HepG2 (cell line): ENCODE results near the gene SRSF4. TPM values are rescaled to one million over a fixed set of nuclear protein-coding genes. Genes with fewer than 3 reads are reported as not detected.
A peak's percentile ranks its signal among the peaks of the same experiment; 100 is the strongest.

Experiments
- ATAC-seq: fragments of 200-7000 bp; cut with Tn5 transposase; 3 replicates; pipeline ENCODE4 v1.9.1; 2020; ENCODE audit warnings: mild to moderate bottlenecking, moderate library complexity
- BruUV-seq: library from RNA; stranded (reverse); fragments of 400-500 nt; replicated peaks from 2 replicates; lab custom pipeline; 2021; lab: Mats Ljungman, UMichigan
- CTCF ChIA-PET: fragments of 300-600 bp; formaldehyde crosslinking; extraction: SDS; loops from one replicate; lab custom pipeline; 2021; ENCODE audit warnings: low total read pairs, inconsistent platforms, low intra/inter-chr PET ratio; lab: Yijun Ruan, JAX
- POLR2A ChIA-PET: fragments of 350-600 bp; sonication (Branson Sonifier 250); formaldehyde crosslinking; loops from one replicate; lab custom pipeline; 2020; ENCODE audit warnings: antibody characterized with exemption, inconsistent platforms; lab: Yijun Ruan, JAX
- DNase-seq: peaks from one replicate; pipeline ENCODE4 v3.0.0-alpha.2; 2015; ENCODE audit warnings: low spot score
- FAIRE-seq: peaks from 3 replicates; lab custom pipeline; 2011; peaks lifted over from hg19 to GRCh38; lab: Jason Lieb, UNC
- H2AFZ ChIP-seq: one replicate; pipeline ENCODE4 v1.6.1; 2011; ENCODE audit warnings: low read length, inconsistent platforms
- H3K27ac ChIP-seq: fragments of 300-600 bp; 3 replicates; pipeline ENCODE4 v1.8.0; 2011; ENCODE audit warnings: mixed run types, mild to moderate bottlenecking, mixed read lengths, low read length, inconsistent platforms; ENCODE audit not compliant: insufficient read depth; ENCODE audit errors: extremely low read length
- H3K27me3 ChIP-seq, 2 experiments: fragments of 200-600 bp in 1 of 2; 2 replicates in 1 of 2; 3 replicates in 1 of 2; pipeline versions ENCODE4 v1.6.0 to v1.8.0; 2011; ENCODE audit warnings: low read length in 2 of 2, mild to moderate bottlenecking in 2 of 2, moderate library complexity in 2 of 2, inconsistent platforms in 1 of 2; ENCODE audit not compliant: insufficient read depth in 2 of 2, control insufficient read depth in 1 of 2
- H3K36me3 ChIP-seq, 2 experiments: fragments of 200-600 bp in 1 of 2; replicated peaks in 1 of 2; 2 replicates in 1 of 2; 3 replicates in 1 of 2; pipeline versions ENCODE4 v1.5.1 to v1.8.0; 2011; ENCODE audit warnings: low read length in 2 of 2, inconsistent platforms in 1 of 2; ENCODE audit not compliant: insufficient read depth in 2 of 2, control insufficient read depth in 1 of 2
- H3K4me1 ChIP-seq: 2 replicates; pipeline ENCODE4 v1.5.1; 2012; ENCODE audit warnings: low read length, inconsistent platforms; ENCODE audit not compliant: insufficient read depth
- H3K4me2 ChIP-seq: 2 replicates; pipeline ENCODE4 v1.6.0; 2011; ENCODE audit warnings: low read depth, low read length, inconsistent platforms
- H3K4me3 ChIP-seq, 3 experiments: fragments of 200-600 bp in 1 of 3; sonication (generic), shearing (Covaris generic) in 1 of 3; replicated peaks in 1 of 3; 2 replicates each; pipeline ENCODE4 v1.5.1; 2011 to 2016; ENCODE audit warnings: low read length in 3 of 3, inconsistent platforms in 2 of 3, low read depth in 2 of 3, mild to moderate bottlenecking in 2 of 3, control low read depth in 1 of 3, mixed read lengths in 1 of 3; ENCODE audit not compliant: insufficient read depth in 1 of 3
- H3K79me2 ChIP-seq: one replicate; pipeline ENCODE4 v1.6.1; 2011; ENCODE audit warnings: low read length, inconsistent platforms; ENCODE audit not compliant: insufficient read depth
- H3K9ac ChIP-seq: 2 replicates; pipeline ENCODE4 v1.6.0; 2011; ENCODE audit warnings: mild to moderate bottlenecking, low read depth, low read length, inconsistent platforms; ENCODE audit not compliant: insufficient read depth
- H3K9me3 ChIP-seq: 2 replicates; pipeline ENCODE4 v1.5.1; 2012; ENCODE audit warnings: mild to moderate bottlenecking, low read length
- H4K20me1 ChIP-seq: 2 replicates; pipeline ENCODE4 v1.6.0; 2011; ENCODE audit warnings: inconsistent platforms, mild to moderate bottlenecking, low read length, moderate library complexity; ENCODE audit not compliant: insufficient read depth
- E2F1 ChIP-seq: sonication (generic); formaldehyde crosslinking; IDR thresholded peaks from 2 replicates; pipeline ENCODE4 v1.5.0; 2020; ENCODE audit warnings: missing genetic modification reagents
- KDM4B ChIP-seq: sonication (generic); formaldehyde crosslinking; IDR thresholded peaks from 2 replicates; pipeline ENCODE4 v1.4.0; 2020; ENCODE audit warnings: missing genetic modification reagents
- RBFOX2 ChIP-seq: fragments of 200-400 bp; formaldehyde crosslinking; IDR thresholded peaks from 2 replicates; pipeline ENCODE4 v1.6.1; 2017; ENCODE audit warnings: low read depth, mild to moderate bottlenecking, low read length
- WGBS: methylation state at CpG from one replicate; pipeline ENCODE4 v1.1.6; 2017; ENCODE audit warnings: low lambda C conversion rate; 5-methylcytosine and 5-hydroxymethylcytosine counted together
- in situ Hi-C: cut with HindIII; loops from 2 replicates; pipeline ENCODE4 v1.10.0; 2017; ENCODE audit warnings: low pct_unique_long_range_greater_than_20kb; ENCODE audit not compliant: extremely low pct_ligation_motif_present
- intact Hi-C: fragments of 100-400 bp; cut with micrococcal nuclease; formaldehyde crosslinking; loops from one replicate; pipeline ENCODE4 v1.10.0; 2022; ENCODE audit not compliant: unreplicated experiment
- polyA plus RNA-seq, 8 experiments: library from polyadenylated mRNA; depleted of rRNA in 3 of 8; stranded (reverse) in 7 of 8; unstranded in 1 of 8; fragments of >200 nt; fragmentation: Illumina TruSeq in 4 of 8; extraction: Trizol in 4 of 8; gene quantifications; 2 replicates each; pipeline versions ENCODE4 v1.2.1 to v1.2.3, GENCODE V29; 2011 to 2016; ENCODE audit warnings: low read depth in 4 of 8, missing spikeins in 1 of 8, mixed read lengths in 1 of 8; ENCODE audit not compliant: insufficient read depth in 1 of 8
- total RNA-seq, 5 experiments: library from RNA; depleted of rRNA; stranded (reverse); fragments of >200 nt; fragmentation: Illumina TruSeq; extraction: Trizol; gene quantifications; 2 replicates each; pipeline ENCODE4 v1.2.3, GENCODE V29; 2016; ENCODE audit warnings: low read depth in 1 of 5

The SRSF4 gene
- total and polyA plus RNA-seq, 2 of the 13 experiments (the other 11 are each of a cell fraction or from before 2014, with no cell fraction given) = 37.7 to 50.9 TPM

DNA sequence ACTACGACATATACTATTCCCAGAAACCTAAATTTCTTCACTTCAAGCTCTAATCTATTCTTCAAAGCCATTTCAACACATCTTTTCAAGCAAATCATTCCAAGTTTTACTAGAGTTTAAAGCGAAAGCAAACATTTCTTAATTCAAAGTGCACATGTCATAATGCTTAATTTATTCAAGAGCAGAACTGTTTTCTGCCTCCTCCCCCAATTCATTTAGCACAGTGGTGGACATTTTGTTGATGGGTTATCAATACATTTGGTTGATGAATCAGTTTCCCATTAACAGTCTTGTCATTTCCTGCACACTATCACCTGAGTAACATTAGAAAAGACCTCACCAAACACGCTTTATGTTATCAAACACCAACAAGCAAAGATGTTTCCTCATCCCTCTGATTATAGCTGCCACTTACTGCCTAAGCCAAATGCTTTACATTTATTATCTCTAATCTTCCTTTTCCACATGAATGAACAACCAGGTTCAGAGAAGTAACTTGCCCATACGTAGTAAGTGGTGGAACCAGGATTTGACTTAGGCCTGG lies 2.0 kb downstream of the SRSF4 start:
- TSS peak; percentile 47 for BruUV-seq
- Histone ChIP-seq H3K27me3 (no peaks in the 10 kb centered on the region; a peak in 1 of 5 replicates), H3K27ac (peak overlapping the region; percentile 99), H4K20me1 (peaks cover 54% of the 10 kb centered on the region), H3K9me3 (no peaks in the 10 kb centered on the region), H3K4me1 (peaks cover 54% of the 10 kb centered on the region), H3K4me2 (peak overlapping the region; percentile 76), H3K4me3 (peak overlapping the region; percentile 90 to 99 (median 98)), H3K36me3 (peaks cover 0 to 16% of the 10 kb centered on the region in 2 experiments; a peak in 3 of 5 replicates), H3K9ac (peak overlapping the region; percentile 100), H3K79me2 (peaks cover 64% of the 10 kb centered on the region), H2AFZ (no peak overlapping the region)
- ChIA-PET CTCF (no interaction called here), POLR2A (interaction anchor here (0.9 to 2.6 kb wide), 3 partner anchors 8 to 55 kb away, joined by 3 to 11 read pairs (median 7); no protein-coding TSS in a partner anchor)
- in situ Hi-C loops (no loop called here), intact Hi-C loops (loop anchor here (5.0 to 10.0 kb wide), 2 partner anchors 292 to 535 kb away; partner anchors contain the start of genes RNU11 and TAF12)
- FAIRE-seq (no peak), DNase-seq (peak; percentile 15), ATAC-seq (no peak)
- WGBS = 28% methylated on average over 4 of the region's 4 CpGs
- TF ChIP-seq KDM4B (no peak), RBFOX2 (peak; percentile 49; the same call in 1 of the 2 replicates)

DNA sequence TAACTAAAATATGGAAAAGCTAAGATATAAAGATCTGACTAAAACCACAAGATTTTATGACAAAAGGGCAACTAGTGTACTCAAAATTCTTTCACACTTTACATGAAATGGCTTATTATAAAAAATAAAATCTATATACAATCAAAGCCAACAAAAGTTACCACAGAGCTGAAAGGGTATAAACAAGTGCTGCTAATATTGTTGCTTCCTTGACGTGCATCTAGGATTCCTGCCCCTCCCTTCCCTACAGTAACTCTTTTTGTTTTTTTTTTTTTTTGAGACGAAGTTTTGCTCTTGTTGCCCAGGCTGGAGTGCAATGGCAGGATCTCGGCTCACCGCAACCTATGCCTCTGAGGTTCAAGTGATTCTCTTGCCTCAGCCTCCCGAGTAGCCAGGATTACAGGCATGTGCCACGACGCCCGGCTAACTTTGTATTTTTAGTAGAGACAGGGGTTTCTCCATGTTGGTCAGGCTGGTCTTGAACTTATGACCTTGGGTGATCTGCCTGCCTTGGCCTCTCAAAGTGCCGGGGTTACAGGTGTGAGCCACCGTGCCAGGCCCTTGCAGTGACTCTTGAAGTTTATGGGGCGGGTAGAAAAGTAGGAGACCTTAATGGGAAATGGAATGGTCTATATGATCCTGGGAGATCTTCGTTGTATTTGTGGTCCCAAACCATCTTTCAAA lies 4.5 kb downstream of the SRSF4 start:
- ChIA-PET CTCF (no interaction called here), POLR2A (interaction anchor here (1.0 kb wide), 1 partner anchor 10 kb away, joined by 3 read pairs; no protein-coding TSS in a partner anchor)
- Histone ChIP-seq H3K36me3 (peaks cover 3 to 23% of the 10 kb centered on the region in 2 experiments), H3K4me3 (no peak overlapping the region), H3K27ac (peak overlapping the region; percentile 42), H3K9me3 (no peaks in the 10 kb centered on the region), H3K4me1 (peaks cover 40% of the 10 kb centered on the region), H4K20me1 (peaks cover 62% of the 10 kb centered on the region), H3K27me3 (no peaks in the 10 kb centered on the region; a peak in 1 of 5 replicates), H3K9ac (no peak overlapping the region), H3K79me2 (peaks cover 87% of the 10 kb centered on the region), H3K4me2 (peak overlapping the region; percentile 42; the same call in 1 of the 2 replicates), H2AFZ (no peak overlapping the region)
- 93% methylated on average over 12 of the region's 12 CpGs for WGBS
- no peak for DNase-seq
- no peak for ATAC-seq
- no TSS peak for BruUV-seq
- TF ChIP-seq RBFOX2 (peak; percentile 47; the same call in 1 of the 2 replicates), E2F1 (no peak)
- no peak for FAIRE-seq
- intact Hi-C loops = no loop called here
- in situ Hi-C loops = no loop called here
